H1 (cell line): ENCODE measurements around the gene SMAD6. TPM values are rescaled to one million over a fixed set of nuclear protein-coding genes. Genes with fewer than 3 reads are reported as not detected.

Experiments used
- CTCF ChIA-PET: fragments of 300-600 bp; sonication (Branson Sonifier 250); formaldehyde crosslinking; loops from one replicate; lab custom pipeline; 2021; ENCODE audit not compliant: partially characterized antibody; lab: Charles Lee
- POLR2A ChIA-PET: fragments of 300-600 bp; sonication (Branson Sonifier 250); formaldehyde crosslinking; loops from one replicate; lab custom pipeline; 2021; ENCODE audit warnings: inconsistent platforms; ENCODE audit not compliant: partially characterized antibody; lab: Charles Lee
- DNase-seq, 2 experiments: peaks; one replicate each; pipeline versions ENCODE4 v3.0.0 to v3.0.0-alpha.2; 2010 to 2022; ENCODE audit warnings: low spot score in 2 of 2, low read depth in 1 of 2, mixed read lengths in 1 of 2
- FAIRE-seq: peaks from 2 replicates; lab custom pipeline; 2011; peaks lifted over from hg19 to GRCh38; lab: Jason Lieb, UNC
- H2AFZ ChIP-seq: 2 replicates; pipeline ENCODE4 v1.8.1; 2012; ENCODE audit warnings: low read length, inconsistent platforms
- H2AK5ac ChIP-seq: 2 replicates; pipeline ENCODE4 v1.6.1; 2013; ENCODE audit warnings: low read depth, low read length
- H2BK120ac ChIP-seq: replicated peaks from 2 replicates; pipeline ENCODE3; 2013; ENCODE audit warnings: low read depth, low read length, inconsistent platforms
- H2BK12ac ChIP-seq: 2 replicates; pipeline ENCODE4 v1.6.1; 2013; ENCODE audit warnings: low read depth, low read length
- H2BK15ac ChIP-seq: 2 replicates; pipeline ENCODE4 v1.6.1; 2013; ENCODE audit warnings: low read length
- H2BK20ac ChIP-seq: 2 replicates; pipeline ENCODE4 v1.6.1; 2013; ENCODE audit warnings: low read length
- H2BK5ac ChIP-seq: 2 replicates; pipeline ENCODE4 v1.6.1; 2013; ENCODE audit warnings: low read depth, low read length
- H3K14ac ChIP-seq: 2 replicates; pipeline ENCODE4 v1.6.1; 2013; ENCODE audit warnings: inconsistent platforms; ENCODE audit not compliant: insufficient read length
- H3K18ac ChIP-seq: 2 replicates; pipeline ENCODE4 v1.6.1; 2013; ENCODE audit warnings: low read length; ENCODE audit errors: extremely low read depth
- H3K23ac ChIP-seq: 2 replicates; pipeline ENCODE4 v1.6.1; 2013; ENCODE audit warnings: inconsistent platforms; ENCODE audit not compliant: insufficient read length
- H3K23me2 ChIP-seq: 2 replicates; pipeline ENCODE4 v1.6.1; 2013; ENCODE audit warnings: low read depth, low read length
- H3K27ac ChIP-seq: 2 replicates; pipeline ENCODE4 v1.6.1; 2011; ENCODE audit warnings: low read depth, low read length, inconsistent platforms
- H3K27me3 ChIP-seq, 4 experiments: replicated peaks in 1 of 4; 1 replicate in 1 of 4; 2 replicates in 3 of 4; pipeline versions ENCODE4 v1.6.1 to v1.8.1; 2011 to 2013; ENCODE audit warnings: low read length in 3 of 4, mild to moderate bottlenecking in 3 of 4, inconsistent platforms in 2 of 4, mixed read lengths in 2 of 4, moderate library complexity in 1 of 4; ENCODE audit not compliant: control insufficient read depth in 3 of 4, insufficient read depth in 3 of 4; ENCODE audit errors: extremely low read depth in 1 of 4
- H3K36me3 ChIP-seq, 4 experiments: 2 replicates each; pipeline versions ENCODE4 v1.6.1 to v1.8.1; 2011 to 2013; ENCODE audit warnings: mild to moderate bottlenecking in 4 of 4, low read length in 3 of 4, moderate library complexity in 2 of 4, control low read depth in 1 of 4, inconsistent platforms in 1 of 4; ENCODE audit not compliant: insufficient read depth in 4 of 4, control insufficient read depth in 2 of 4
- H3K4ac ChIP-seq: replicated peaks from 2 replicates; pipeline ENCODE3; 2013; ENCODE audit warnings: low read length, low read depth, mixed read lengths, inconsistent platforms; ENCODE audit not compliant: insufficient read length
- H3K4me1 ChIP-seq, 4 experiments: replicated peaks in 1 of 4; 1 replicate in 1 of 4; 2 replicates in 3 of 4; pipeline versions ENCODE4 v1.6.1 to v1.8.1; 2011 to 2013; ENCODE audit warnings: low read length in 3 of 4, inconsistent platforms in 2 of 4, mixed read lengths in 1 of 4; ENCODE audit not compliant: insufficient read depth in 4 of 4, control insufficient read depth in 3 of 4
- H3K4me2 ChIP-seq, 2 experiments: 2 replicates each; pipeline versions ENCODE4 v1.6.1 to v1.8.1; 2011 to 2013; ENCODE audit warnings: low read depth in 2 of 2, low read length in 2 of 2, control low read depth in 1 of 2, inconsistent platforms in 1 of 2, mild to moderate bottlenecking in 1 of 2; ENCODE audit not compliant: insufficient read depth in 1 of 2
- H3K4me3 ChIP-seq, 4 experiments: fragments of 200-600, 300-600 bp in 1 of 4; sonication (generic), shearing (Covaris generic), sonication (Bioruptor Twin) in 1 of 4; 2 replicates each; pipeline versions ENCODE4 v1.5.1 to v1.8.1; 2011 to 2016; ENCODE audit warnings: low read length in 4 of 4, low read depth in 3 of 4, control low read depth in 2 of 4, inconsistent platforms in 2 of 4, mild to moderate bottlenecking in 2 of 4, mixed read lengths in 1 of 4, moderate library complexity in 1 of 4; ENCODE audit not compliant: insufficient read depth in 2 of 4; ENCODE audit errors: extremely low read depth in 1 of 4
- H3K56ac ChIP-seq: replicated peaks from 2 replicates; pipeline ENCODE3; 2013; ENCODE audit warnings: low read depth, mild to moderate bottlenecking, mixed read lengths, low read length, inconsistent platforms; ENCODE audit not compliant: insufficient read length
- H3K79me1 ChIP-seq: 2 replicates; pipeline ENCODE4 v1.6.1; 2013; ENCODE audit warnings: low read depth, low read length, control low read depth
- H3K79me2 ChIP-seq, 2 experiments: 2 replicates each; pipeline versions ENCODE4 v1.6.1 to v1.8.1; 2012 to 2013; ENCODE audit warnings: low read length in 2 of 2, mild to moderate bottlenecking in 2 of 2, inconsistent platforms in 1 of 2; ENCODE audit not compliant: insufficient read depth in 2 of 2, control insufficient read depth in 1 of 2
- H3K9ac ChIP-seq, 4 experiments: replicated peaks in 1 of 4; 1 replicate in 1 of 4; 2 replicates in 3 of 4; pipeline versions ENCODE4 v1.6.1 to v1.8.1; 2011 to 2013; ENCODE audit warnings: low read depth in 3 of 4, low read length in 3 of 4, control low read depth in 2 of 4, mild to moderate bottlenecking in 2 of 4, moderate library complexity in 2 of 4, inconsistent platforms in 1 of 4; ENCODE audit errors: extremely low read depth in 1 of 4
- H3K9me3 ChIP-seq, 2 experiments: 2 replicates each; pipeline versions ENCODE4 v1.6.1 to v1.8.1; 2012 to 2013; ENCODE audit warnings: mild to moderate bottlenecking in 2 of 2, moderate library complexity in 2 of 2, control low read depth in 1 of 2, inconsistent platforms in 1 of 2, low read depth in 1 of 2, low read length in 1 of 2, mixed read lengths in 1 of 2; ENCODE audit not compliant: insufficient read depth in 2 of 2
- H4K20me1 ChIP-seq, 2 experiments: replicated peaks in 1 of 2; 2 replicates each; pipeline versions ENCODE3 to v1.8.1; 2011 to 2013; ENCODE audit warnings: inconsistent platforms in 2 of 2, low read length in 2 of 2, mild to moderate bottlenecking in 1 of 2; ENCODE audit not compliant: insufficient read depth in 2 of 2, control insufficient read depth in 1 of 2
- H4K5ac ChIP-seq: 2 replicates; pipeline ENCODE4 v1.6.1; 2013; ENCODE audit warnings: low read length, low read depth, mixed read lengths, inconsistent platforms; ENCODE audit not compliant: insufficient read length
- H4K8ac ChIP-seq: 2 replicates; pipeline ENCODE4 v1.8.0; 2013; ENCODE audit warnings: mild to moderate bottlenecking, moderate library complexity, low read length, inconsistent platforms; ENCODE audit not compliant: insufficient read depth; ENCODE audit errors: extremely low read depth
- H4K91ac ChIP-seq: replicated peaks from 2 replicates; pipeline ENCODE3; 2013; ENCODE audit warnings: low read length, mixed read lengths, inconsistent platforms; ENCODE audit not compliant: insufficient read length
- ASH2L ChIP-seq: fragments of 200-600, 300-600 bp; sonication (generic); IDR thresholded peaks from one replicate; pipeline ENCODE4 v1.7.1; 2017; ENCODE audit warnings: low read length
- BACH1 ChIP-seq: IDR thresholded peaks from 2 replicates; pipeline ENCODE4 v1.6.1; 2012; ENCODE audit warnings: low read length, improper control_type of control experiment
- E2F6 ChIP-seq: IDR thresholded peaks from 2 replicates; pipeline ENCODE4 v1.6.1; 2012; ENCODE audit warnings: inconsistent platforms
- KDM1A ChIP-seq: fragments of 200-600, 300-600 bp; sonication (generic); IDR thresholded peaks from 2 replicates; pipeline ENCODE4 v1.7.1; 2016; ENCODE audit warnings: mild to moderate bottlenecking, low read length, borderline replicate concordance
- POLR2A ChIP-seq, 2 experiments: IDR thresholded peaks; 1 replicate in 1 of 2; 2 replicates in 1 of 2; pipeline ENCODE4 v1.6.1; 2011; ENCODE audit warnings: low read depth in 2 of 2, low read length in 2 of 2, mild to moderate bottlenecking in 2 of 2; ENCODE audit errors: control extremely low read depth in 1 of 2
- RXRA ChIP-seq: IDR thresholded peaks from 2 replicates; pipeline ENCODE4 v1.6.1; 2011; ENCODE audit warnings: low read depth, mild to moderate bottlenecking, low read length, moderate library complexity; ENCODE audit not compliant: insufficient read depth
- TAF1 ChIP-seq: IDR thresholded peaks from 2 replicates; pipeline ENCODE4 v1.6.1; 2011; ENCODE audit warnings: mild to moderate bottlenecking, low read depth, low read length
- WGBS, 2 experiments: shearing (Covaris generic) in 1 of 2; methylation state at CpG; one replicate each; pipeline versions ENCODE4 v1.1.6 to v1.1.7; 2013 to 2015; ENCODE audit warnings: low lambda C conversion rate in 2 of 2, mixed read lengths in 2 of 2, inconsistent platforms in 1 of 2, low coverage in 1 of 2, missing lambda C conversion rate in 1 of 2; ENCODE audit not compliant: insufficient replicate concordance in 2 of 2, insufficient coverage in 1 of 2, insufficient read length in 1 of 2; ENCODE audit errors: extremely low coverage in 1 of 2, missing lambda C conversion rate in 1 of 2; 5-methylcytosine and 5-hydroxymethylcytosine counted together
- polyA plus RNA-seq, 7 experiments: library from polyadenylated mRNA; depleted of rRNA in 3 of 7; stranded (reverse) in 5 of 7; unstranded in 2 of 7; fragments of >200 nt in 5 of 7; fragments of 200-250 nt in 2 of 7; gene quantifications; 1 replicate in 5 of 7; 2 replicates in 1 of 7; 4 replicates in 1 of 7; pipeline versions ENCODE4 v1.2.1 to v1.2.3, GENCODE V29; 2011 to 2013; ENCODE audit warnings: missing spikeins in 2 of 7, mixed read lengths in 2 of 7
- total RNA-seq: library from RNA; stranded (reverse); fragmentation: NEBNext Ultra II Directional; extraction: Animal tissue kit (Norgen Biotek cat#: 25700); gene quantifications from 2 replicates; pipeline ENCODE4 v1.2.1, GENCODE V29; 2021

Gene SMAD6
- total and polyA plus RNA-seq, 2 of the 8 experiments (the other 6 are each of a cell fraction or from before 2014, with no cell fraction given), result 1.8 to 7.0 TPM

- H2BK12ac ChIP-seq, result peak overlapping the region; percentile 6; the same call in 1 of the 2 replicates
- no peak overlapping the region for H2AK5ac ChIP-seq
- no peak overlapping the region for H2BK20ac ChIP-seq
- no peaks in the 10 kb centered on the region for H3K23me2 ChIP-seq
- H4K5ac ChIP-seq, result no peak overlapping the region
- peak overlapping the region; percentile 55 for H3K18ac ChIP-seq
- H2BK120ac ChIP-seq, result no peak overlapping the region
- H3K36me3 ChIP-seq, result no peaks in the 10 kb centered on the region
- POLR2A ChIA-PET, result interaction anchor here (0.8 to 1.4 kb wide), 2 partner anchors 11 to 19 kb away, joined by 3 to 4 read pairs; no protein-coding TSS in a partner anchor
- H3K27ac ChIP-seq, result no peak overlapping the region
- no peak overlapping the region for H3K14ac ChIP-seq
- H3K4me3 ChIP-seq, result peak overlapping the region in 1 of 4 experiments; percentile 47; a peak in 2 of 8 replicates
- no peak overlapping the region for H3K4ac ChIP-seq
- peak overlapping the region; percentile 52 to 65 for H3K4me2 ChIP-seq
- no peaks in the 10 kb centered on the region for H4K20me1 ChIP-seq
- peak; percentile 58 to 86 for DNase-seq
- H3K23ac ChIP-seq, result no peak overlapping the region
- no peak for FAIRE-seq
- H4K8ac ChIP-seq, result no peak overlapping the region
- WGBS, 2 experiments, result 27% methylated on average over 17 of the region's 23 CpGs; no CpG with 5 or more reads in 1 of the 2 experiments
- no peaks in the 10 kb centered on the region for H3K9me3 ChIP-seq
- no peak overlapping the region for H4K91ac ChIP-seq
- H3K4me1 ChIP-seq, result peaks cover 7 to 19% (median 13%) of the 10 kb centered on the region in 4 experiments
- TF ChIP-seq POLR2A (IDR thresholded peaks at IDR 0.05; ENCODE audit: control extremely low read depth in 1 of 2, low read depth in 2 of 2, low read length in 2 of 2) (peak in 1 of 2 experiments; percentile 40; a peak in 1 of 3 replicates), KDM1A (peak; percentile 89), BACH1 (no peak), E2F6 (no peak), RXRA (no peak), ASH2L (peak; percentile 30), TAF1 (0 out of 2 replicates have a peak, but pooled peaks have one; percentile 39)
- CTCF ChIA-PET, result interaction anchor here (2.5 to 3.9 kb wide), 2 partner anchors 23 to 52 kb away, joined by 8 to 17 read pairs; no protein-coding TSS in a partner anchor
- H3K79me1 ChIP-seq, result no peaks in the 10 kb centered on the region
- H2BK5ac ChIP-seq, result no peak overlapping the region
- H2BK15ac ChIP-seq, result peak overlapping the region; percentile 88; the same call in 1 of the 2 replicates
- no peak overlapping the region for H3K56ac ChIP-seq
- H2AFZ ChIP-seq, result peak overlapping the region; percentile 98
- no peak overlapping the region; a peak in 1 of 7 replicates for H3K9ac ChIP-seq
- H3K79me2 ChIP-seq, result no peaks in the 10 kb centered on the region
- no peaks in the 10 kb centered on the region for H3K27me3 ChIP-seq
Measured at GRCh38 chr15:66670762-66671580, 31.1 kb upstream of the SMAD6 start.
